LNCAP (cell line): ENCODE data around the gene PARD3B.

ENCODE experiments used
- TF ChIP-seq, protein P1 (sequence below): fragments of 450-650 bp; IDR thresholded peaks from 2 replicates; pipeline ENCODE4 v1.5.1; 2017; ENCODE audit warnings: mild to moderate bottlenecking

Gene PARD3B

DNA sequence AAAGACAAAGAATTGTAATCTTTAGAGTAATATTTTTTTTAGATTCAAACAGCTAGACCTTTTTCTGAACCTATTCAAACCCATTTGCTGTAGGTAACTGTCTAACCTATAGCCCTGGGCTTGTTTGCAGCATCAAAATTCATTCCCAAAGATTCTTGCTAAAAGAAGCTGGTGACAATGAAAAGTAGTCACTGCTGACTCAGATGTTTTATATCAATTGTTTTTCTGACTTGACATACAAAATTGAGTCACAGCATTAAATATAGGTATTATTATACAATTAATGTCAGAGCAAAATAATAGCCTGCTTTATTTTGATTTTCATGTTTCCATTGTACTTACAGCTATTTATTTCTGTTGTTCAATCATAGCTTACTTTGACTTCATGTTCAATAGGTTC lies 816.7 kb downstream of the PARD3B start:
- TF ChIP-seq, protein P1, sequence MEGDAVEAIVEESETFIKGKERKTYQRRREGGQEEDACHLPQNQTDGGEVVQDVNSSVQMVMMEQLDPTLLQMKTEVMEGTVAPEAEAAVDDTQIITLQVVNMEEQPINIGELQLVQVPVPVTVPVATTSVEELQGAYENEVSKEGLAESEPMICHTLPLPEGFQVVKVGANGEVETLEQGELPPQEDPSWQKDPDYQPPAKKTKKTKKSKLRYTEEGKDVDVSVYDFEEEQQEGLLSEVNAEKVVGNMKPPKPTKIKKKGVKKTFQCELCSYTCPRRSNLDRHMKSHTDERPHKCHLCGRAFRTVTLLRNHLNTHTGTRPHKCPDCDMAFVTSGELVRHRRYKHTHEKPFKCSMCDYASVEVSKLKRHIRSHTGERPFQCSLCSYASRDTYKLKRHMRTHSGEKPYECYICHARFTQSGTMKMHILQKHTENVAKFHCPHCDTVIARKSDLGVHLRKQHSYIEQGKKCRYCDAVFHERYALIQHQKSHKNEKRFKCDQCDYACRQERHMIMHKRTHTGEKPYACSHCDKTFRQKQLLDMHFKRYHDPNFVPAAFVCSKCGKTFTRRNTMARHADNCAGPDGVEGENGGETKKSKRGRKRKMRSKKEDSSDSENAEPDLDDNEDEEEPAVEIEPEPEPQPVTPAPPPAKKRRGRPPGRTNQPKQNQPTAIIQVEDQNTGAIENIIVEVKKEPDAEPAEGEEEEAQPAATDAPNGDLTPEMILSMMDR = no peak

DNA sequence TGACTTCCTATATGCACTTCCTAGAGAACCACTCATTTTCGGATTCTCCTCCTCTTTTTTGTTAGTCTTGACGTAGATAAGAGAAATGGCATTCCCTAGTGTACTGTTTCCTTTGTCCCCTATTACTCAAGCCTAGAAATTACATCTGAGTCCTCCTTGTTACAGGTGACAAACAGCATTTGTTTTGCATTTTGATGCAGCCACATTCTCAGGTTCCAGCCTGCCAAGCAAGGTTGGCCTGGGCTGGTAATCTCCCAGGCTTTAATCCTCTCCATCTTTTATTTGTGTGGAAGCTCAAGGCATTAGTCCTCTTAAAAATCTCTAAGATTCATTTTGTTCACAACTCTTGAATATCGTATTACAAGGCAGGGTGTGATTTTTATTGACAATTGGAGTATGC lies 819.0 kb downstream of the PARD3B start:
- TF ChIP-seq, protein P1 = no peak

DNA sequence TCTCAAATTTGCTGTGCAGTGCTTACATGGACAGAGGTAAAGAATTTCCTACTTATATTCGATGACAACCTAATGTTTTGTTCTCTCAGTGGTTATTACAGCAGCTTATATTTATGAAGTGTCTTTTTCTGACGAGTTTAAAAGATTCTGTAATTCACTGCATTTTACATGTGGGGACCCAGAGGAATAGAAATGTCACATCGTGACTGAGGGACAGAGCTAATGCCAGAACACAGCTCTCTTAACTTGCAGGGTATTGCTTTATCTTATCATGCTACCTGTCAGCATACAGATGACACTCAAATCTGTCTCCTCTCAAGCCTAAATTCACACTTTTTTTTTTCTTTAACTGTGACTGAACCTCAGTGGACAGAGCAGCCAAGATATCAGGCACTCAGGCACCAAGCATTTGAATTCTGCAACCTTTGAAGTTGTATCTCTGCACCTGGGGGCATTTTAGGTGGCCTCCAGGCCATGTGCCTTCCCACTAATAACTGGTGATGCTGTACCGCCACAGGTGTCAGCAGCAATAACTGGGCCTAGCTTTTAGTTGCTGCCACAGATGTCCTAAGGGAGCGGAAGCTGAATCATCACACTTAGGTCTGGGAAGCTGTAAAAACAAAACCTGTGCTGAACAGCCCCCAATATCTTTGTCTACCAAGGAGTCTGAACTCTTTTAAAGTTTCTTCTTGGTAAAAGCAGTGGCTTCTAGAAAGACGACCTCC lies 821.2 kb downstream of the PARD3B start:
- TF ChIP-seq, protein P1 = no peak

DNA sequence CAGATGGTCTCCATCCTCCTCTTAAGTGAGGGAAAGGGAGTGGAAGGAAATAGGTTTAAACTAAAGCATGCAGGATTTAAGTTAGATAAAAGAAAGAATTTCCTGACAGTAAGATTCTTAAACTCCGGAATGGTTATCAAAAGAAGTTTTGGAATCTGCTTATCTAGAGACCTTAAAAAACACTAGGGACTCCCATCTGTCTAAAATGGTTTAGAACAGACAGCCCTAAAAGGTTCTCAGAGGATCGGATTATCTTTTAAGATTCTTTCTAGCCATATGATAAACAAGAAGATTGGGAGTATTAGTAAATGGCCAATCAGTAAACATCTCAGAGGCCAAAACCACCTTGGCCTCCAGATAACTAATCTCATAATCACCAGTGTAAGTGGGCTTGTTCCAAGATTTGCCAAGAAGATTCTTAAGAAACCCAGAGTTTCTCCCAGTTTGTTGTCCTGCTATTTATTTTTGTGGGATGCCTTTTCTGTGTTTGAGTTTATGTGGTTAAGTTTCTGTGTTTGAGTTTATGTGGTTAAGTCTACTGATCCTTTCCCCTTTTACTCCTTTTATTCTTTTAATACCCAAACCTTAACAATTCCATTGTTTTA lies 822.2 kb downstream of the PARD3B start:
- TF ChIP-seq, protein P1 = no peak

DNA sequence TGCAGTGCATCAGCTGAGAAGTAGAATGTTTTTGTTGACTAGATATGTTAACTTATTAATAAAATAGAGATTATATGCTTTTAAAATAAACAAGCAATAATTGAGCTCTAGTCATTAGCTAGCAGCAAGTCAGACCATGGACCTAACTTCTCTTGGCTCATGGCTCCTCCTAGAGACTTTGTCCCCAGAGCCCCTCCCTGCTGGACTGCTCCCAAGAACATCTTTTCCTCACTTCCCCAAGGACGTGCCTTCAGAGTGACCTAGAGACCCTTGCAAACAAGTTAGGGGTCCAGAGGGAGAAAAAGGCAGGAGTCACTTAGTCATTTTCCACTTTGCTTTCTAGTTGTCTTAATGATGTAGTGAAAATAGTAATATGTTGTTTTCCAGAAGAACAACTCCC lies 824.5 kb downstream of the PARD3B start:
- TF ChIP-seq, protein P1 = no peak

DNA sequence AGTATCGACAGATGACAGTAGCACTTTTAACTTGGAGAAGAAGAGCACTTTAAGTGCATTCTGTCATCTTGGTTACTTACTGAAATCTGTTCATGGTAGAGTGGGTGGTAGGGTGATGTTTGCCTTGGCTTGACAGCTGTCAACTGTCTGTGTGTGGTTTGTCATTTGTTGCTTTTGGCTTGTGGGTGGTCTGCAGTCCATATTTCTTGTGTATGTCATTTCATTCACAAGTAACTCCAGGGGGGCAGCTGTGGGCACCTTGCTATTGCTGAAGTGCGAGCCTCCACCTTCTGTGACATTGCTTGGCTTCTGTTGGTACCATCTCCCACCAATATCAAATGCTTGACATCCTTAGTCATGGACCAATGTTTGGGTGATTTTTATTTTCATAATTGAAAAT lies 825.5 kb downstream of the PARD3B start:
- TF ChIP-seq, protein P1 = no peak

DNA sequence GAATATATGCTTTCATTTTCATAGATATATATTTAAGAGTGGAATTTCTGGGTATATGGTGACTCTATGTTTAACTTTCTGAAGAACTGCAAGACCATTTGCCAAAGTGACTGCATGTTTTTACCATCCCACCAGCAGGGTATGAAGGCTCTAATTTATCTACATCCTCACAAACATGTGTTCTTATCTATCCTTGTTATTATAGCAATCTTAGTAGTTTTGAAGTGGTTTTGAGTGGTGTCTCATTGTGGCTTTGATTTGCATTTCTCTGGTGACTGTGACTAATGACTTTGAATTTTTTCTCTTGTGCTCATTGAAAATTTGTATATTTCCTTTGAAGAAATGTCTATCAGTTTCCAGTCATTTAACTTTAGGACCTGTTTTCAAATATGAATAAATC lies 826.9 kb downstream of the PARD3B start:
- TF ChIP-seq, protein P1 = no peak
